ENCODE results near the gene UBR4.

UBR4 gene

DNA sequence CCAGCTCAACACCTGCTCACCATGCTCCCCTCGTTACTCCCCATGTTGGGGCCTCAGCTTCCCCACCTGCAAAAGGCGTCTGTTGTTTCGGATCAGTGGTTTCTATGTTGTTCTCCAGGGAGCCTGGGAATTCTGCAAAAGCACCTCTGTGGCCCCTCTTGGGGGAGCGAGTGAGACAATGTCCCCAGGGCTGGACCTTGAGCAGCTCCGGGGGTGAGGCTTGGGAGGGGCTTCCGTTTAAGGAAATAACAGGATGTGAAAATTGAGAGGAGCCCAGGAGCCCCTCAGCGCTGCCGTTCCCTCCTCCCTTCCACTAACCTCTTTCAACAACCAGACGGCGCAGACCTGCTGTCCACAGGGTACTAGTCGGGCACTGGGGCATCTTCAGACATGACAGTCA, 155.1 kb downstream of the UBR4 start (continued):
- TF ChIP-seq RARB (CRISPR knock-in tag; IDR thresholded peaks at IDR 0.05) (no peak), TOX (CRISPR knock-in tag; IDR thresholded peaks at IDR 0.05; ENCODE audit: borderline replicate concordance) (no peak), ZNF70 (CRISPR knock-in tag; IDR thresholded peaks at IDR 0.05) (no peak), BACH2 (CRISPR knock-in tag; IDR thresholded peaks at IDR 0.05; ENCODE audit: borderline replicate concordance) (no peak), ZNF565 (CRISPR knock-in tag; conservative IDR thresholded peaks at IDR 0.05; ENCODE audit: low read depth) (no peak), ISL1 (CRISPR knock-in tag; IDR thresholded peaks at IDR 0.05) (no peak), ZNF8 (CRISPR knock-in tag; IDR thresholded peaks at IDR 0.05) (no peak), TSHZ2 (CRISPR knock-in tag; IDR thresholded peaks at IDR 0.05) (no peak), GLIS3 (CRISPR knock-in tag; IDR thresholded peaks at IDR 0.05) (no peak), ZFP30 (CRISPR knock-in tag; IDR thresholded peaks at IDR 0.05) (no peak)
- TF ChIP-seq, protein P1, sequence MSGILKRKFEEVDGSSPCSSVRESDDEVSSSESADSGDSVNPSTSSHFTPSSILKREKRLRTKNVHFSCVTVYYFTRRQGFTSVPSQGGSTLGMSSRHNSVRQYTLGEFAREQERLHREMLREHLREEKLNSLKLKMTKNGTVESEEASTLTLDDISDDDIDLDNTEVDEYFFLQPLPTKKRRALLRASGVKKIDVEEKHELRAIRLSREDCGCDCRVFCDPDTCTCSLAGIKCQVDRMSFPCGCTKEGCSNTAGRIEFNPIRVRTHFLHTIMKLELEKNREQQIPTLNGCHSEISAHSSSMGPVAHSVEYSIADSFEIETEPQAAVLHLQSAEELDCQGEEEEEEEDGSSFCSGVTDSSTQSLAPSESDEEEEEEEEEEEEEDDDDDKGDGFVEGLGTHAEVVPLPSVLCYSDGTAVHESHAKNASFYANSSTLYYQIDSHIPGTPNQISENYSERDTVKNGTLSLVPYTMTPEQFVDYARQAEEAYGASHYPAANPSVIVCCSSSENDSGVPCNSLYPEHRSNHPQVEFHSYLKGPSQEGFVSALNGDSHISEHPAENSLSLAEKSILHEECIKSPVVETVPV (CRISPR knock-in tag; IDR thresholded peaks at IDR 0.05): no peak

DNA sequence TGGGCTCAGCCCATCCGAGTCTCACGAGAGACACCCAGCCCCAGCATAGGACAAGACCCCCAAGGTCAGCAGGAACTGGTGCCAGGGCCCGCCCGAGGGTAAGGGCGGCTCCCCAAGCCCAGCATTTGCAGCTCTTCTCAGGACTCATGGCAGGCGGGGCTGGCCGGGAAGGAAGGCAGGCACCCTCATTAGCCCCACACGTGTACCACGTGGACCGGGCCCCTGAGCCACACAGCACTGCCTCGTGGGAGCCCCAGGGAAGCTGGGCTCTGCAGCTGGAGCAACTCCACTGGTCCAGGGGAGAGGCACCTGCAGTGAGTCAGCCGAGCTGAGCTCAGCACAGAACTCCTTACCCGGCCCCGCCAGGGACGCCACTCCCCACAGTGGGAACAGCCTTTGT, 155.8 kb downstream of the UBR4 start:
- TF ChIP-seq ZFP30 (CRISPR knock-in tag; IDR thresholded peaks at IDR 0.05): no peak
- TF ChIP-seq, protein P1 (CRISPR knock-in tag; IDR thresholded peaks at IDR 0.05): no peak
- no peak for TF ChIP-seq RARB (CRISPR knock-in tag; IDR thresholded peaks at IDR 0.05)
- TF ChIP-seq PATZ1 (CRISPR knock-in tag; IDR thresholded peaks at IDR 0.05; ENCODE audit: borderline replicate concordance): no peak
- no peak for TF ChIP-seq ARNTL (CRISPR knock-in tag; IDR thresholded peaks at IDR 0.05; ENCODE audit: borderline replicate concordance, low read depth)
- no peak for TF ChIP-seq OSR1 (CRISPR knock-in tag; IDR thresholded peaks at IDR 0.05)
- no peak for TF ChIP-seq TOX (CRISPR knock-in tag; IDR thresholded peaks at IDR 0.05; ENCODE audit: borderline replicate concordance)
- TF ChIP-seq SNAI2 (CRISPR knock-in tag; IDR thresholded peaks at IDR 0.05): no peak
- TF ChIP-seq ZFP3 (CRISPR knock-in tag; IDR thresholded peaks at IDR 0.05): no peak
- TF ChIP-seq CSDC2 (CRISPR knock-in tag; IDR thresholded peaks at IDR 0.05): no peak
- TF ChIP-seq, protein P2, sequence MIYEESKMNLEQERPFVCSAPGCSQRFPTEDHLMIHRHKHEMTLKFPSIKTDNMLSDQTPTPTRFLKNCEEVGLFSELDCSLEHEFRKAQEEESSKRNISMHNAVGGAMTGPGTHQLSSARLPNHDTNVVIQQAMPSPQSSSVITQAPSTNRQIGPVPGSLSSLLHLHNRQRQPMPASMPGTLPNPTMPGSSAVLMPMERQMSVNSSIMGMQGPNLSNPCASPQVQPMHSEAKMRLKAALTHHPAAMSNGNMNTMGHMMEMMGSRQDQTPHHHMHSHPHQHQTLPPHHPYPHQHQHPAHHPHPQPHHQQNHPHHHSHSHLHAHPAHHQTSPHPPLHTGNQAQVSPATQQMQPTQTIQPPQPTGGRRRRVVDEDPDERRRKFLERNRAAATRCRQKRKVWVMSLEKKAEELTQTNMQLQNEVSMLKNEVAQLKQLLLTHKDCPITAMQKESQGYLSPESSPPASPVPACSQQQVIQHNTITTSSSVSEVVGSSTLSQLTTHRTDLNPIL (CRISPR knock-in tag; IDR thresholded peaks at IDR 0.05; ENCODE audit: low read depth): no peak
- TF ChIP-seq BACH2 (CRISPR knock-in tag; IDR thresholded peaks at IDR 0.05; ENCODE audit: borderline replicate concordance): no peak
- no peak for TF ChIP-seq ISL1 (CRISPR knock-in tag; IDR thresholded peaks at IDR 0.05)
- TF ChIP-seq ZC3H10 (CRISPR knock-in tag; IDR thresholded peaks at IDR 0.05): no peak
- TF ChIP-seq ESRRG (CRISPR knock-in tag; IDR thresholded peaks at IDR 0.05): no peak
- no peak for TF ChIP-seq ZNF8 (CRISPR knock-in tag; IDR thresholded peaks at IDR 0.05)
- no peak for TF ChIP-seq ZNF565 (CRISPR knock-in tag; conservative IDR thresholded peaks at IDR 0.05; ENCODE audit: low read depth)
- ATAC-seq: peak; percentile 28

- TF ChIP-seq BACH2 (CRISPR knock-in tag; IDR thresholded peaks at IDR 0.05; ENCODE audit: borderline replicate concordance): no peak
- no peak for TF ChIP-seq ARNTL (CRISPR knock-in tag; IDR thresholded peaks at IDR 0.05; ENCODE audit: borderline replicate concordance, low read depth)
- TF ChIP-seq ZNF565 (CRISPR knock-in tag; conservative IDR thresholded peaks at IDR 0.05; ENCODE audit: low read depth): no peak
- no peak for TF ChIP-seq PATZ1 (CRISPR knock-in tag; IDR thresholded peaks at IDR 0.05; ENCODE audit: borderline replicate concordance)
- TF ChIP-seq GLIS3 (CRISPR knock-in tag; IDR thresholded peaks at IDR 0.05): no peak
- no peak for TF ChIP-seq TCF4 (CRISPR knock-in tag; IDR thresholded peaks at IDR 0.05; ENCODE audit: borderline replicate concordance)
- TF ChIP-seq ZFP3 (CRISPR knock-in tag; IDR thresholded peaks at IDR 0.05): no peak
- no peak for TF ChIP-seq CSDC2 (CRISPR knock-in tag; IDR thresholded peaks at IDR 0.05)
- no peak for TF ChIP-seq RARB (CRISPR knock-in tag; IDR thresholded peaks at IDR 0.05)
- TF ChIP-seq, protein P2 (CRISPR knock-in tag; IDR thresholded peaks at IDR 0.05; ENCODE audit: low read depth): no peak
- peak; percentile 9; the same call in 1 of the 3 replicates for ATAC-seq
These were observed 156.6 kb downstream of the UBR4 start for GRCh38 chr1:19053486-19053885.
